ENCODE results near the gene UQCC3.

DNA sequence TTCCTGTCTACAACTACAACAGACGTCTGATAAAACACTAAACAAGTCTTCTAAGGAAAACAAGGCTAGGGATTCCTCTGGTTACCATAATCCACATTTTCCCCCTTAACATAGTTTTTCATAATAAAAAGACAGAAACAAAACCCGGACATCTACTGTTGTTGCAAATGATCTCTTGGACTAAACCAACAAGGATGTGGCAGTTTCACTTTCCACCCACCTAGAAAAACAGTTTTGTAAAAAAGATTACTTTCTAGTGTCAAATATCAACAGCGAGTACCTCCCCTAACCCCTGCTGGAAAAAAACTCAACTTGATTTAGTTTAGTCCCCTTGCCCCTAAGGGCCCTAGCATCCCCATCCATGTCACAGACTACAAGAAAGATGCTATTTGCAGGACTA lies 41.4 kb downstream of the UQCC3 start:
- TF ChIP-seq ISL1 (CRISPR knock-in tag; IDR thresholded peaks at IDR 0.05) = no peak
- no peak for TF ChIP-seq ARNTL (CRISPR knock-in tag; IDR thresholded peaks at IDR 0.05; ENCODE audit: borderline replicate concordance, low read depth)
- TF ChIP-seq POU6F1 (CRISPR knock-in tag; IDR thresholded peaks at IDR 0.05; ENCODE audit: borderline replicate concordance, low read depth) = no peak
- TF ChIP-seq ZFP30 (CRISPR knock-in tag; IDR thresholded peaks at IDR 0.05) = no peak
- TF ChIP-seq RARB (CRISPR knock-in tag; IDR thresholded peaks at IDR 0.05) = no peak
- TF ChIP-seq ESRRG (CRISPR knock-in tag; IDR thresholded peaks at IDR 0.05) = no peak
- TF ChIP-seq, protein P1, sequence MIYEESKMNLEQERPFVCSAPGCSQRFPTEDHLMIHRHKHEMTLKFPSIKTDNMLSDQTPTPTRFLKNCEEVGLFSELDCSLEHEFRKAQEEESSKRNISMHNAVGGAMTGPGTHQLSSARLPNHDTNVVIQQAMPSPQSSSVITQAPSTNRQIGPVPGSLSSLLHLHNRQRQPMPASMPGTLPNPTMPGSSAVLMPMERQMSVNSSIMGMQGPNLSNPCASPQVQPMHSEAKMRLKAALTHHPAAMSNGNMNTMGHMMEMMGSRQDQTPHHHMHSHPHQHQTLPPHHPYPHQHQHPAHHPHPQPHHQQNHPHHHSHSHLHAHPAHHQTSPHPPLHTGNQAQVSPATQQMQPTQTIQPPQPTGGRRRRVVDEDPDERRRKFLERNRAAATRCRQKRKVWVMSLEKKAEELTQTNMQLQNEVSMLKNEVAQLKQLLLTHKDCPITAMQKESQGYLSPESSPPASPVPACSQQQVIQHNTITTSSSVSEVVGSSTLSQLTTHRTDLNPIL (CRISPR knock-in tag; IDR thresholded peaks at IDR 0.05; ENCODE audit: low read depth) = no peak
- TF ChIP-seq, protein P2, sequence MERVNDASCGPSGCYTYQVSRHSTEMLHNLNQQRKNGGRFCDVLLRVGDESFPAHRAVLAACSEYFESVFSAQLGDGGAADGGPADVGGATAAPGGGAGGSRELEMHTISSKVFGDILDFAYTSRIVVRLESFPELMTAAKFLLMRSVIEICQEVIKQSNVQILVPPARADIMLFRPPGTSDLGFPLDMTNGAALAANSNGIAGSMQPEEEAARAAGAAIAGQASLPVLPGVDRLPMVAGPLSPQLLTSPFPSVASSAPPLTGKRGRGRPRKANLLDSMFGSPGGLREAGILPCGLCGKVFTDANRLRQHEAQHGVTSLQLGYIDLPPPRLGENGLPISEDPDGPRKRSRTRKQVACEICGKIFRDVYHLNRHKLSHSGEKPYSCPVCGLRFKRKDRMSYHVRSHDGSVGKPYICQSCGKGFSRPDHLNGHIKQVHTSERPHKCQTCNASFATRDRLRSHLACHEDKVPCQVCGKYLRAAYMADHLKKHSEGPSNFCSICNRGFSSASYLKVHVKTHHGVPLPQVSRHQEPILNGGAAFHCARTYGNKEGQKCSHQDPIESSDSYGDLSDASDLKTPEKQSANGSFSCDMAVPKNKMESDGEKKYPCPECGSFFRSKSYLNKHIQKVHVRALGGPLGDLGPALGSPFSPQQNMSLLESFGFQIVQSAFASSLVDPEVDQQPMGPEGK (CRISPR knock-in tag; IDR thresholded peaks at IDR 0.05; ENCODE audit: borderline replicate concordance) = no peak
- TF ChIP-seq TCF4 (CRISPR knock-in tag; IDR thresholded peaks at IDR 0.05; ENCODE audit: borderline replicate concordance) = no peak
- TF ChIP-seq CSRNP3 (CRISPR knock-in tag; IDR thresholded peaks at IDR 0.05) = no peak
- no peak for TF ChIP-seq ZC3H10 (CRISPR knock-in tag; IDR thresholded peaks at IDR 0.05)
